K562 (cell line): ENCODE data around the gene FCER2. TPM values are rescaled to one million over a fixed set of nuclear protein-coding genes. Genes with fewer than 3 reads are reported as not detected.

Source experiments
- ATAC-seq: fragments of 200-7000 bp; cut with Tn5 transposase; 3 replicates; pipeline ENCODE4 v1.9.1; 2020; ENCODE audit warnings: moderate library complexity
- BruUV-seq: library from RNA; stranded (reverse); fragments of 400-500 nt; replicated peaks from 2 replicates; lab custom pipeline; 2021; lab: Mats Ljungman, UMichigan
- CTCF ChIA-PET: fragments of 300-600 bp; formaldehyde crosslinking; extraction: SDS; loops from one replicate; lab custom pipeline; 2021; ENCODE audit warnings: low intra/inter-chr PET ratio; lab: Yijun Ruan, JAX
- POLR2A ChIA-PET: fragments of 300-600, 350-650 bp; sonication (Branson Sonifier 250); formaldehyde crosslinking; extraction: SDS; loops from one replicate; lab custom pipeline; 2021; ENCODE audit warnings: antibody characterized with exemption, inconsistent platforms; lab: Yijun Ruan, JAX
- DNase-seq, 4 experiments: peaks; one replicate each; pipeline versions ENCODE4 v3.0.0 to v3.0.0-alpha.2; 2011 to 2018; ENCODE audit warnings: low spot score in 3 of 4, mixed read lengths in 3 of 4; ENCODE audit errors: extremely low read depth in 1 of 4
- FAIRE-seq: peaks from 2 replicates; lab custom pipeline; 2011; peaks lifted over from hg19 to GRCh38; lab: Jason Lieb, UNC
- H2AFZ ChIP-seq: 2 replicates; pipeline ENCODE4 v1.6.0; 2011; ENCODE audit warnings: low read depth, low read length, control low read depth, inconsistent platforms
- H3K27ac ChIP-seq: fragments of 200-600 bp; 3 replicates; pipeline ENCODE4 v1.8.0; 2011; ENCODE audit warnings: low read depth, mild to moderate bottlenecking, control low read depth, inconsistent platforms, low read length, moderate library complexity, mixed read lengths; ENCODE audit errors: extremely low read depth
- H3K27me3 ChIP-seq, 2 experiments: fragments of 300-600 bp in 1 of 2; 2 replicates in 1 of 2; 3 replicates in 1 of 2; pipeline versions ENCODE4 v1.6.0 to v1.8.0; 2011; ENCODE audit warnings: inconsistent platforms in 2 of 2, low read length in 2 of 2, mild to moderate bottlenecking in 1 of 2, mixed read lengths in 1 of 2, moderate library complexity in 1 of 2; ENCODE audit not compliant: control insufficient read depth in 2 of 2, insufficient read depth in 2 of 2
- H3K36me3 ChIP-seq: fragments of 300-600 bp; 3 replicates; pipeline ENCODE4 v1.8.0; 2011; ENCODE audit warnings: mild to moderate bottlenecking, low read length, inconsistent platforms; ENCODE audit not compliant: control insufficient read depth, insufficient read depth
- H3K4me1 ChIP-seq, 2 experiments: fragments of 200-600 bp in 1 of 2; replicated peaks in 1 of 2; 2 replicates in 1 of 2; 3 replicates in 1 of 2; pipeline versions ENCODE4 v1.5.1 to v1.8.0; 2011; ENCODE audit warnings: inconsistent platforms in 2 of 2, low read length in 2 of 2, mild to moderate bottlenecking in 1 of 2, mixed read lengths in 1 of 2, moderate library complexity in 1 of 2; ENCODE audit not compliant: control insufficient read depth in 2 of 2, insufficient read depth in 2 of 2
- H3K4me2 ChIP-seq: 2 replicates; pipeline ENCODE4 v1.6.1; 2011; ENCODE audit warnings: low read length, control low read depth, inconsistent platforms, mixed read lengths; ENCODE audit not compliant: insufficient read depth
- H3K4me3 ChIP-seq: fragments of 200-600 bp; sonication (generic), shearing (Covaris generic); 2 replicates; pipeline ENCODE4 v1.5.1; 2016; ENCODE audit warnings: control low read depth, inconsistent platforms
- H3K79me2 ChIP-seq: fragments of 200-600 bp; 3 replicates; pipeline ENCODE4 v1.8.0; 2011; ENCODE audit warnings: low read length, inconsistent platforms; ENCODE audit not compliant: control insufficient read depth, insufficient read depth
- H3K9ac ChIP-seq, 2 experiments: 2 replicates each; pipeline versions ENCODE4 v1.6.0 to v1.6.1; 2011; ENCODE audit warnings: low read depth in 2 of 2, low read length in 2 of 2, control low read depth in 1 of 2, inconsistent platforms in 1 of 2, mild to moderate bottlenecking in 1 of 2, mixed read lengths in 1 of 2; ENCODE audit not compliant: insufficient read depth in 1 of 2
- H3K9me1 ChIP-seq: one replicate; pipeline ENCODE4 v1.6.0; 2011; ENCODE audit warnings: inconsistent platforms, mild to moderate bottlenecking, low read length, moderate library complexity; ENCODE audit not compliant: control insufficient read depth, insufficient read depth
- H3K9me3 ChIP-seq: replicated peaks from 2 replicates; pipeline ENCODE4 v1.5.1; 2011; ENCODE audit warnings: low read depth, low read length, inconsistent platforms; ENCODE audit not compliant: control insufficient read depth, insufficient read depth
- H4K20me1 ChIP-seq: replicated peaks from 2 replicates; pipeline ENCODE4 v1.6.1; 2011; ENCODE audit warnings: low read length, inconsistent platforms, mixed read lengths; ENCODE audit not compliant: control insufficient read depth, insufficient read depth
- DPF2 ChIP-seq: fragments of 450-650 bp; IDR thresholded peaks from 2 replicates; pipeline ENCODE4 v1.6.1; 2016
- HDAC6 ChIP-seq: IDR thresholded peaks from 2 replicates; pipeline ENCODE4 v1.6.1; 2012; ENCODE audit warnings: low read depth, mild to moderate bottlenecking, control low read depth, inconsistent platforms, low read length, moderate library complexity
- MCM3 ChIP-seq: fragments of 450-650 bp; IDR thresholded peaks from 2 replicates; pipeline ENCODE4 v1.6.1; 2016
- TAF15 ChIP-seq: fragments of 200-400 bp; formaldehyde crosslinking; IDR thresholded peaks from 2 replicates; pipeline ENCODE4 v1.6.1; 2017; ENCODE audit warnings: mild to moderate bottlenecking, low read depth, low read length, moderate library complexity
- ZNF764 ChIP-seq: fragments of 250-450 bp; sonication (Bioruptor Pico); IDR thresholded peaks from 2 replicates; pipeline ENCODE4 v1.4.0; 2020; ENCODE audit warnings: low read depth, mild to moderate bottlenecking, moderate library complexity
- WGBS: fragments of 100-300 bp; shearing (Covaris generic); methylation state at CpG from one replicate; pipeline ENCODE4 v1.1.6; 2016; ENCODE audit warnings: low coverage, mixed read lengths; ENCODE audit not compliant: insufficient coverage; ENCODE audit errors: missing lambda C conversion rate; 5-methylcytosine and 5-hydroxymethylcytosine counted together
- in situ Hi-C: fragments of 300-500 bp; cut with MboI; formaldehyde crosslinking; loops from 4 replicates; pipeline ENCODE4 v1.15.0; 2018; ENCODE audit warnings: inconsistent platforms, mixed read lengths
- intact Hi-C: fragments of 100-400 bp; cut with micrococcal nuclease; formaldehyde crosslinking; loops from 2 replicates; pipeline ENCODE4 v1.14.2; 2022
- polyA plus RNA-seq, 8 experiments: library from polyadenylated mRNA; depleted of rRNA in 4 of 8; stranded (reverse) in 5 of 8; unstranded in 3 of 8; fragments of >200 nt; fragmentation: Nextera tagmentation in 2 of 8; fragmentation: Illumina TruSeq in 1 of 8; extraction: Ambion mirVana in 2 of 8; extraction: Trizol in 1 of 8; gene quantifications; 2 replicates each; pipeline versions ENCODE4 v1.2.1 to v1.2.3, GENCODE V29; 2011 to 2014; ENCODE audit warnings: inconsistent platforms in 1 of 8, missing spikeins in 1 of 8
- total RNA-seq, 7 experiments: library from RNA; depleted of rRNA in 6 of 7; stranded (reverse); fragments of >200 nt in 6 of 7; fragmentation: Illumina TruSeq in 2 of 7; extraction: Trizol in 2 of 7; gene quantifications; 2 replicates each; pipeline versions ENCODE4 v1.2.1 to v1.2.3, GENCODE V29; 2011 to 2021; ENCODE audit warnings: low replicate concordance in 1 of 7

The FCER2 gene
- total and polyA plus RNA-seq, 9 of the 15 experiments (the other 6 are each of a cell fraction or from before 2014, with no cell fraction given), result 0.11 TPM; not detected in 8

DNA sequence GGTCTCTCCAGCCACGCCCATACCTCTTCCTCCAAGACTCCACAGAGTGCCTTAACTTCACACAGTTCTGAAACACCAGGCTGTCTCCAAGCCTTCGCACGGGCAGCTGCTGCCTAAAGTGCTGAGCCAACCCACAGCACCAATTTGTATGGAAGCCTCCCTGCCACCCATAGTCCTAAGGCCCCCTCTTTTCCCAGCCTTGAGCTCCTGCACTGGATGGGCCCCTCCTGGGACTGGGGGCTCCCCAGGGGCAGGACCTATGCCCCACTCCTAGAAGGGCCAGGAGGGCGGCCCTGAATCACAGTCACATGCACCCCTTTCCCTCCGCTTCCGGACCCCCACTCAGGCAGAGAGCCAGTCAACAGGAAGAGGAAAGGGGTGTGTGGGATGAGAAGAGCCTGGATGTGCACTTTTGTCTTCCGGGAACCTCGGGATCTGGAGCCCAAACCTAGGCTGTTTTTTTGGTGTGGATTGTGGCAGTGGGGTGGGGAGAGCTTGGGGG is 5.1 kb upstream of the FCER2 start:
- Histone ChIP-seq H3K4me3 (no peak overlapping the region), H3K27ac (no peak overlapping the region), H3K79me2 (no peaks in the 10 kb centered on the region), H4K20me1 (0 out of 2 replicates have a peak, but pooled peaks cover 4% of the 10 kb centered on the region), H3K9me3 (no peaks in the 10 kb centered on the region), H3K9ac (no peak overlapping the region), H3K36me3 (no peaks in the 10 kb centered on the region), H2AFZ (no peak overlapping the region)
- ATAC-seq (no peak), DNase-seq (no peak)
- 18% methylated on average over 6 of the region's 8 CpGs for WGBS
- no TSS peak for BruUV-seq
- CTCF ChIA-PET, result no interaction called here
- TF ChIP-seq HDAC6, result no peak
- TF ChIP-seq ZNF764 (CRISPR knock-in tag), result no peak
- TF ChIP-seq DPF2, result no peak
- no peak for TF ChIP-seq TAF15
- TF ChIP-seq MCM3, result no peak
- TF ChIP-seq, all 486 proteins: peak for 0
- Histone ChIP-seq H3K4me1 (no peaks in the 10 kb centered on the region; a peak in 1 of 5 replicates), H3K9me1 (no peaks in the 10 kb centered on the region), H3K27me3 (peaks cover 0 to 33% of the 10 kb centered on the region in 2 experiments; a peak in 3 of 5 replicates), H3K4me2 (no peak overlapping the region)
- no peak for FAIRE-seq
- POLR2A ChIA-PET, result interaction anchor here (0.6 kb wide), 2 partner anchors 226 to 303 kb away, joined by 3 read pairs; no protein-coding TSS in a partner anchor
- intact Hi-C loops, result no loop called here
- in situ Hi-C loops, result no loop called here
